ENCODE measurements around the gene WDR64. TPM values are rescaled to one million over a fixed set of nuclear protein-coding genes. Genes with fewer than 3 reads are reported as not detected.

The WDR64 gene
- polyA plus RNA-seq, 3 donors, result 0.42 to 0.51 (median 0.44) TPM

Other genes starting within 250 kb of the WDR64 start
- gene FH, start 132.5 kb upstream of the WDR64 start, polyA plus RNA-seq (ENCODE audit: insufficient read length in 3 of 3), result 100 to 1,000 TPM; 112 to 114 (median 114) TPM
- gene KMO, start 119.9 kb upstream of the WDR64 start, polyA plus RNA-seq (ENCODE audit: insufficient read length in 3 of 3), result 10 to 100 TPM; 24.3 to 29.4 (median 26.3) TPM
- gene CHML, start 11.9 kb upstream of the WDR64 start, polyA plus RNA-seq (ENCODE audit: insufficient read length in 3 of 3), result 10 to 100 TPM; 22.3 to 29.4 (median 25.1) TPM
- 10 to 100 TPM; 47.7 to 58.3 (median 50.5) TPM for gene OPN3, start 11.9 kb upstream of the WDR64 start, polyA plus RNA-seq (ENCODE audit: insufficient read length in 3 of 3)
- gene EXO1, start 195.9 kb downstream of the WDR64 start, polyA plus RNA-seq (ENCODE audit: insufficient read length in 3 of 3), result 10 to 100 TPM; 10.0 to 14.6 (median 13.0) TPM